Stomach (tissue), 9 donors: Measurements from ENCODE around the gene OR2M7. TPM values are rescaled to one million over a fixed set of nuclear protein-coding genes. Genes with fewer than 3 reads are reported as not detected.
"Not testable (repeated sequence)": the region's sequence is repeated elsewhere in the genome, so short reads cannot be mapped to it uniquely, and the experiment has no call there.

Experiments
- DNase-seq, 2 donors: peaks; one replicate each; pipeline versions ENCODE4 v3.0.0 to v3.0.0-alpha.2; 2013 to 2019
- H3K27ac ChIP-seq, 5 donors: fragments of 200-600 bp in 4 of 5; sonication (generic) in 4 of 5; one replicate each; pipeline ENCODE4 v1.5.1; 2013 to 2019; ENCODE audit warnings: mild to moderate bottlenecking in 1 of 5, moderate library complexity in 1 of 5
- H3K27me3 ChIP-seq, 3 donors: fragments of 200-600 bp; sonication (generic); one replicate each; pipeline ENCODE4 v1.5.1; 2017 to 2019; ENCODE audit warnings: mixed run types in 1 of 3
- H3K36me3 ChIP-seq, 4 donors: fragments of 200-600 bp; sonication (generic); 1 replicate in 3 of 4; 2 replicates in 1 of 4; pipeline ENCODE4 v1.5.1; 2016 to 2019
- H3K4me1 ChIP-seq, 4 donors: fragments of 200-600 bp; sonication (generic); one replicate each; pipeline ENCODE4 v1.5.1; 2016 to 2019
- H3K4me3 ChIP-seq, 4 donors: fragments of 200-600 bp; sonication (generic) in 3 of 4; one replicate each; pipeline ENCODE4 v1.5.1; 2016 to 2019; ENCODE audit warnings: mild to moderate bottlenecking in 1 of 4
- H3K9me3 ChIP-seq, 4 donors: fragments of 200-600 bp; sonication (generic); one replicate each; pipeline ENCODE4 v1.5.1; 2016 to 2019
- EP300 ChIP-seq: sonication (generic); formaldehyde crosslinking; IDR thresholded peaks from one replicate; pipeline ENCODE4 v1.6.1; 2017; ENCODE audit warnings: antibody characterized with exemption
- POLR2A ChIP-seq, 4 donors: fragments of 450-650 bp; IDR thresholded peaks; one replicate each; pipeline ENCODE4 v1.6.1; 2016; ENCODE audit warnings: antibody characterized with exemption in 4 of 4, control low read depth in 2 of 4, mild to moderate bottlenecking in 1 of 4, moderate library complexity in 1 of 4
- POLR2AphosphoS5 ChIP-seq, 3 donors: sonication (generic); formaldehyde crosslinking; IDR thresholded peaks; one replicate each; pipeline ENCODE4 v1.6.1; 2016; ENCODE audit warnings: antibody characterized with exemption in 3 of 3
- WGBS, 5 donors: extraction: QIAGEN DNeasy Blood & Tissue Kit in 3 of 5; methylation state at CpG; one replicate each; pipeline versions ENCODE4 v1.1.5 to v1.1.7; 2013 to 2018; 5-methylcytosine and 5-hydroxymethylcytosine counted together
- intact Hi-C: fragments of 100-400 bp; cut with DNase I; formaldehyde crosslinking; loops from one replicate; pipeline ENCODE4 v1.15.1; 2023; ENCODE audit warnings: low total_unique reads
- polyA plus RNA-seq, 3 donors: library from polyadenylated mRNA; stranded (reverse); fragments of 200-250 nt; gene quantifications; one replicate each; pipeline ENCODE4 v1.2.3, GENCODE V29; 2013
- total RNA-seq, 5 donors: library from RNA; depleted of rRNA; stranded (reverse); fragments of >200 nt; gene quantifications; one replicate each; pipeline versions ENCODE4 v1.1.0 to v1.2.3, GENCODE V29; 2014 to 2016
- TF ChIP-seq, protein P1 (sequence below), 7 experiments: fragments of 450-650 bp in 4 of 7; fragments of 200-600 bp in 3 of 7; sonication (generic) in 3 of 7; IDR thresholded peaks; one replicate each; pipeline ENCODE4 v1.5.1; 2016 to 2019; ENCODE audit warnings: antibody characterized with exemption in 7 of 7, control low read depth in 2 of 7, mild to moderate bottlenecking in 1 of 7
- donor health status: healthy with polysubstance abuse.
- donor health status: Bipolar disorder and iron deficiency.
- donor health status: healthy.

The OR2M7 gene
- total and polyA plus RNA-seq, 8 donors: not detected

- Histone ChIP-seq H3K27me3 (peaks cover 0 to 4% (median 0%) of the 10 kb centered on the region in 3 donors), H3K4me1 (no peaks in the 10 kb centered on the region), H3K27ac (no peak overlapping the region), H3K36me3 (no peaks in the 10 kb centered on the region), H3K4me3 (no peak overlapping the region), H3K9me3 (peaks cover 0 to 28% (median 16%) of the 10 kb centered on the region in 4 donors)
- 75 to 90% (median 89%) methylated on average over 10 to 11 of the region's 11 CpGs for WGBS, 5 donors
- DNase-seq: no peak
- TF ChIP-seq POLR2AphosphoS5 (IDR thresholded peaks at IDR 0.05) (no peak), POLR2A (IDR thresholded peaks at IDR 0.05) (no peak), EP300 (no peak)
- TF ChIP-seq, protein P1, sequence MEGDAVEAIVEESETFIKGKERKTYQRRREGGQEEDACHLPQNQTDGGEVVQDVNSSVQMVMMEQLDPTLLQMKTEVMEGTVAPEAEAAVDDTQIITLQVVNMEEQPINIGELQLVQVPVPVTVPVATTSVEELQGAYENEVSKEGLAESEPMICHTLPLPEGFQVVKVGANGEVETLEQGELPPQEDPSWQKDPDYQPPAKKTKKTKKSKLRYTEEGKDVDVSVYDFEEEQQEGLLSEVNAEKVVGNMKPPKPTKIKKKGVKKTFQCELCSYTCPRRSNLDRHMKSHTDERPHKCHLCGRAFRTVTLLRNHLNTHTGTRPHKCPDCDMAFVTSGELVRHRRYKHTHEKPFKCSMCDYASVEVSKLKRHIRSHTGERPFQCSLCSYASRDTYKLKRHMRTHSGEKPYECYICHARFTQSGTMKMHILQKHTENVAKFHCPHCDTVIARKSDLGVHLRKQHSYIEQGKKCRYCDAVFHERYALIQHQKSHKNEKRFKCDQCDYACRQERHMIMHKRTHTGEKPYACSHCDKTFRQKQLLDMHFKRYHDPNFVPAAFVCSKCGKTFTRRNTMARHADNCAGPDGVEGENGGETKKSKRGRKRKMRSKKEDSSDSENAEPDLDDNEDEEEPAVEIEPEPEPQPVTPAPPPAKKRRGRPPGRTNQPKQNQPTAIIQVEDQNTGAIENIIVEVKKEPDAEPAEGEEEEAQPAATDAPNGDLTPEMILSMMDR (IDR thresholded peaks at IDR 0.05): no peak
- intact Hi-C loops: no loop called here
Measured at GRCh38 chr1:248316796-248317195, 7.6 kb downstream of the OR2M7 start.

DNA sequence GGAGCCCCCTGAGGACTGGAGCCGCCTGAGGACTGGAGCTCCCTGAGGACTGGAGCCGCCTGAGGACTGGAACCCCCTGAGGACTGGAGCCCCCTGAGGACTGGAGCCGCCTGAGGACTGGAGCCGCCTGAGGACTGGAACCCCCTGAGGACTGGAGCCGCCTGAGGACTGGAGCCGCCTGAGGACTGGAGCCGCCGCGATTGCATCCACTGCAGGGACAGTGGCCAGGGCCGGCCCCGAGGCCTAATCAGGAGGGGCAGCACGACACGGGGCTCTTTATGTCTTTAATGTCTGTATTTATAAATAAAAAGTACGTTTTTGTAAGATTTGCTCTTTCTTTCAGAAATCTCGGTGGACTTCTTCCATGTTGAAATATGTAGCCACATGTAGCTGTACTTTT lies 17.6 kb downstream of the OR2M7 start:
- H3K27ac ChIP-seq, DNase-seq, H3K27me3 ChIP-seq, H3K4me1 ChIP-seq, H3K9me3 ChIP-seq, H3K4me3 ChIP-seq, H3K36me3 ChIP-seq, intact Hi-C loops: not testable (repeated sequence)
- 66 to 86% (median 85%) methylated on average over 13 to 15 of the region's 15 CpGs for WGBS, 5 donors

- no peak for DNase-seq
- H3K36me3 ChIP-seq: no peaks in the 10 kb centered on the region
- H3K4me1 ChIP-seq: no peaks in the 10 kb centered on the region
- no peak overlapping the region for H3K4me3 ChIP-seq
- no peak overlapping the region for H3K27ac ChIP-seq
- H3K27me3 ChIP-seq: no peaks in the 10 kb centered on the region
- WGBS, 5 donors: 84 to 89% (median 88%) methylated on average over 17 to 19 of the region's 19 CpGs
- H3K9me3 ChIP-seq: no peaks in the 10 kb centered on the region
- TF ChIP-seq, protein P1 (IDR thresholded peaks at IDR 0.05): no peak
- TF ChIP-seq POLR2AphosphoS5 (IDR thresholded peaks at IDR 0.05) (no peak), POLR2A (IDR thresholded peaks at IDR 0.05) (no peak), EP300 (no peak)
- intact Hi-C loops: no loop called here
Measured at GRCh38 chr1:248306103-248306502, 18.3 kb downstream of the OR2M7 start.

GRCh38 chr1:248305672-248306071 lies 18.7 kb downstream of the OR2M7 start:
- H3K27ac ChIP-seq, H3K4me1 ChIP-seq, H3K36me3 ChIP-seq, DNase-seq, H3K27me3 ChIP-seq, H3K9me3 ChIP-seq, H3K4me3 ChIP-seq, intact Hi-C loops: not testable (repeated sequence)
- 64 to 77% (median 70%) methylated on average over 9 of the region's 9 CpGs for WGBS, 5 donors

- no peak for DNase-seq
- Histone ChIP-seq H3K27ac (no peak within 1 kb of the TSS), H3K36me3 (no peaks in the 10 kb centered on the region), H3K27me3 (no peaks in the 10 kb centered on the region), H3K4me1 (no peaks in the 10 kb centered on the region), H3K9me3 (no peaks in the 10 kb centered on the region), H3K4me3 (no peak within 1 kb of the TSS)
- 79 to 96% (median 87%) methylated on average over 1 of the region's 1 CpG for WGBS, 5 donors
- intact Hi-C loops: no loop called here
- TF ChIP-seq POLR2A (IDR thresholded peaks at IDR 0.05) (no peak), EP300 (no peak), POLR2AphosphoS5 (IDR thresholded peaks at IDR 0.05) (no peak)
- TF ChIP-seq, protein P1 (IDR thresholded peaks at IDR 0.05): no peak
Measured at GRCh38 chr1:248303324-248303723, 21.0 kb downstream of the OR2M7 start, which contains the start of gene OR2T12. Gene OR2T12 (minus strand): TSS chr1:248303424. CDS start chr1:248295578, 7,846 bp downstream.
